ENCODE data around the gene FLT1.

FLT1 gene

GRCh38 chr13:28376604-28377003, 118.3 kb downstream of the FLT1 start:
- DNase-seq = no peak

GRCh38 chr13:28375250-28375930, 119.5 kb downstream of the FLT1 start:
- DNase-seq = no peak

GRCh38 chr13:28373810-28374209, 121.1 kb downstream of the FLT1 start:
- no peak for DNase-seq

GRCh38 chr13:28370448-28370847, 124.5 kb downstream of the FLT1 start:
- no peak for DNase-seq

- DNase-seq = no peak
Observed at GRCh38 chr13:28358708-28359107, 136.2 kb downstream of the FLT1 start.

- no peak for DNase-seq
Observed at GRCh38 chr13:28357911-28358433, 137.0 kb downstream of the FLT1 start.

GRCh38 chr13:28357247-28357825, 137.6 kb downstream of the FLT1 start:
- no peak for DNase-seq

GRCh38 chr13:28356561-28357021, 138.3 kb downstream of the FLT1 start:
- no peak for DNase-seq

- DNase-seq = peak; percentile 24 to 26
Observed at GRCh38 chr13:28355822-28356371, 139.0 kb downstream of the FLT1 start.

- no peak for DNase-seq
Observed at GRCh38 chr13:28355046-28355821, 139.7 kb downstream of the FLT1 start.

GRCh38 chr13:28353679-28354078, 141.2 kb downstream of the FLT1 start:
- DNase-seq = no peak

- DNase-seq = no peak
Observed at GRCh38 chr13:28349907-28350654, 144.8 kb downstream of the FLT1 start.

- DNase-seq = no peak
Observed at GRCh38 chr13:28349371-28349770, 145.6 kb downstream of the FLT1 start.

- DNase-seq = no peak
Observed at GRCh38 chr13:28347456-28348371, 147.2 kb downstream of the FLT1 start.

- DNase-seq = no peak
Observed at GRCh38 chr13:28346154-28346553, 148.8 kb downstream of the FLT1 start.

- DNase-seq = no peak
Observed at GRCh38 chr13:28344163-28344562, 150.8 kb downstream of the FLT1 start.

GRCh38 chr13:28342251-28342650, 152.7 kb downstream of the FLT1 start:
- no peak for DNase-seq

- DNase-seq = no peak
Observed at GRCh38 chr13:28340272-28340793, 154.6 kb downstream of the FLT1 start.

GRCh38 chr13:28339419-28339818, 155.5 kb downstream of the FLT1 start:
- no peak for DNase-seq

GRCh38 chr13:28338742-28339141, 156.2 kb downstream of the FLT1 start:
- DNase-seq = no peak

- no peak for DNase-seq
Observed at GRCh38 chr13:28338006-28338574, 156.8 kb downstream of the FLT1 start.

Data from activated T-cell treated with anti-CD3 and anti-CD28 coated beads, Interleukin-2, amount 50 U/mL, for 48 hours (primary cell).